A549 (cell line): Measurements from ENCODE around the gene LCAT. TPM values are rescaled to one million over a fixed set of nuclear protein-coding genes. Genes with fewer than 3 reads are reported as not detected.

ENCODE experiments used
- ATAC-seq, 2 experiments: fragments of 200-7000 bp in 1 of 2; fragments of >200 bp in 1 of 2; cut with Nextera tagmentation in 1 of 2; cut with Tn5 transposase in 1 of 2; 3 replicates each; pipeline versions ENCODE4 v1.8.0 to v1.9.1; 2018 to 2020; ENCODE audit warnings: mild to moderate bottlenecking in 1 of 2, moderate library complexity in 1 of 2
- CTCF ChIA-PET: fragments of 300-600 bp; sonication (Branson Sonifier 250); formaldehyde crosslinking; extraction: SDS; loops from one replicate; lab custom pipeline; 2021; ENCODE audit warnings: antibody characterized with exemption, inconsistent platforms; lab: Yijun Ruan, JAX
- POLR2A ChIA-PET: fragments of 350-600 bp; formaldehyde crosslinking; extraction: SDS; loops from one replicate; lab custom pipeline; 2021; ENCODE audit warnings: antibody characterized with exemption, inconsistent platforms; lab: Yijun Ruan, JAX
- DNase-seq, 2 experiments: peaks; one replicate each; pipeline versions ENCODE4 v3.0.0 to v3.0.0-alpha.2; 2011 to 2016; ENCODE audit warnings: low read depth in 1 of 2, low spot score in 1 of 2
- FAIRE-seq: peaks from 2 replicates; lab custom pipeline; 2011; peaks lifted over from hg19 to GRCh38; lab: Jason Lieb, UNC
- H3K27ac ChIP-seq, 2 experiments: fragments of >200 bp; sonication (Bioruptor Twin); formaldehyde crosslinking; 3 replicates each; pipeline ENCODE4 v1.5.1; 2016 to 2017
- H3K4me1 ChIP-seq: fragments of >200 bp; sonication (Bioruptor Twin); formaldehyde crosslinking; 3 replicates; pipeline ENCODE4 v1.6.1; 2016
- H3K4me2 ChIP-seq: fragments of >200 bp; sonication (Bioruptor Twin); formaldehyde crosslinking; 3 replicates; pipeline ENCODE4 v1.6.1; 2016
- H3K4me3 ChIP-seq: fragments of >200 bp; sonication (Bioruptor Twin); formaldehyde crosslinking; 3 replicates; pipeline ENCODE4 v1.5.1; 2016
- H3K9me3 ChIP-seq: fragments of >200 bp; sonication (Bioruptor Twin); formaldehyde crosslinking; 3 replicates; pipeline ENCODE4 v1.6.1; 2016
- CBX2 ChIP-seq: fragments of 200-600 bp; sonication (generic); IDR thresholded peaks from 2 replicates; pipeline ENCODE4 v1.6.1; 2016; ENCODE audit warnings: low read depth, mild to moderate bottlenecking, borderline replicate concordance
- CEBPB ChIP-seq, 2 experiments: fragments of >200 bp in 1 of 2; sonication (Bioruptor Twin) in 1 of 2; formaldehyde crosslinking in 1 of 2; IDR thresholded peaks; 2 replicates each; pipeline ENCODE4 v1.6.1; 2012 to 2016
- EP300 ChIP-seq, 2 experiments: fragments of >200 bp; sonication (Bioruptor Twin); formaldehyde crosslinking; IDR thresholded peaks; 2 replicates in 1 of 2; 3 replicates in 1 of 2; pipeline ENCODE4 v1.6.1; 2016 to 2017
- ESRRA ChIP-seq: fragments of 150-350 bp; IDR thresholded peaks from 2 replicates; pipeline ENCODE4 v1.6.1; 2014; ENCODE audit warnings: mild to moderate bottlenecking, low read length, borderline replicate concordance
- FOSB ChIP-seq: fragments of 250-450 bp; sonication (Bioruptor Pico); IDR thresholded peaks from 2 replicates; pipeline ENCODE4 v1.5.0; 2020; ENCODE audit warnings: mild to moderate bottlenecking, moderate library complexity
- GATA3 ChIP-seq: IDR thresholded peaks from 2 replicates; pipeline ENCODE4 v1.6.1; 2012; ENCODE audit warnings: borderline replicate concordance
- HMGXB4 ChIP-seq: fragments of 250-450 bp; sonication (Bioruptor Pico); IDR thresholded peaks from 2 replicates; pipeline ENCODE4 v1.5.0; 2021; ENCODE audit warnings: mild to moderate bottlenecking, moderate library complexity, borderline replicate concordance
- JUNB ChIP-seq: fragments of >200 bp; sonication (Bioruptor Twin); formaldehyde crosslinking; IDR thresholded peaks from 2 replicates; pipeline ENCODE4 v1.6.1; 2016
- KDM5A ChIP-seq: fragments of 200-600 bp; sonication (generic); IDR thresholded peaks from 2 replicates; pipeline ENCODE4 v1.6.1; 2016; ENCODE audit warnings: antibody characterized with exemption, mild to moderate bottlenecking
- NPAS2 ChIP-seq: fragments of 250-450 bp; sonication (Bioruptor Pico); IDR thresholded peaks from 2 replicates; pipeline ENCODE4 v1.8.0; 2022; ENCODE audit warnings: mild to moderate bottlenecking, moderate library complexity, borderline replicate concordance
- NR3C1 ChIP-seq: fragments of >200 bp; sonication (Bioruptor Twin); formaldehyde crosslinking; IDR thresholded peaks from 3 replicates; pipeline ENCODE4 v1.6.1; 2017
- RARB ChIP-seq: fragments of 250-450 bp; sonication (Bioruptor Pico); IDR thresholded peaks from 2 replicates; pipeline ENCODE4 v1.8.0; 2021; ENCODE audit warnings: mild to moderate bottlenecking, moderate library complexity
- REST ChIP-seq: fragments of 200-600 bp; sonication (generic); IDR thresholded peaks from 2 replicates; pipeline ENCODE4 v1.6.1; 2016; ENCODE audit warnings: antibody characterized with exemption, mild to moderate bottlenecking, moderate library complexity
- RNF2 ChIP-seq: fragments of 200-600 bp; sonication (generic); IDR thresholded peaks from 2 replicates; pipeline ENCODE4 v1.6.1; 2016; ENCODE audit warnings: low read depth, mild to moderate bottlenecking, antibody characterized with exemption, moderate library complexity, borderline replicate concordance
- SREBF2 ChIP-seq: fragments of 450-650 bp; IDR thresholded peaks from 2 replicates; pipeline ENCODE4 v1.6.1; 2014; ENCODE audit warnings: mild to moderate bottlenecking, moderate library complexity
- TFCP2L1 ChIP-seq: fragments of 250-450 bp; sonication (Bioruptor Pico); IDR thresholded peaks from 2 replicates; pipeline ENCODE4 v1.5.0; 2021; ENCODE audit warnings: mild to moderate bottlenecking
- TP53 ChIP-seq: fragments of 250-450 bp; sonication (Bioruptor Pico); IDR thresholded peaks from 2 replicates; pipeline ENCODE4 v1.5.0; 2021; ENCODE audit warnings: mild to moderate bottlenecking, moderate library complexity
- ZSCAN20 ChIP-seq: fragments of 250-450 bp; sonication (Bioruptor Pico); IDR thresholded peaks from 2 replicates; pipeline ENCODE4 v1.8.0; 2022; ENCODE audit warnings: mild to moderate bottlenecking, moderate library complexity
- WGBS: methylation state at CpG from one replicate; pipeline ENCODE4 v1.1.6; 2017; ENCODE audit errors: missing lambda C conversion rate; 5-methylcytosine and 5-hydroxymethylcytosine counted together
- polyA plus RNA-seq, 4 experiments: library from polyadenylated mRNA; depleted of rRNA in 3 of 4; stranded (reverse); fragments of >200 nt; fragmentation: RNase III in 1 of 4; extraction: RNeasy Plus Mini Kit Qiagen cat#74134 plus additional on column Dnase treatment in 1 of 4; gene quantifications; 2 replicates in 3 of 4; 3 replicates in 1 of 4; pipeline ENCODE4 v1.2.3, GENCODE V29; 2011 to 2017
- TF ChIP-seq, protein P1 (sequence below): IDR thresholded peaks from 2 replicates; pipeline ENCODE4 v1.6.1; 2012
- TF ChIP-seq, protein P2 (sequence below): fragments of 450-650 bp; IDR thresholded peaks from 2 replicates; pipeline ENCODE4 v1.6.1; 2014; ENCODE audit warnings: antibody characterized with exemption
- TF ChIP-seq, protein P3 (sequence below): fragments of >200 bp; sonication (Bioruptor Twin); formaldehyde crosslinking; IDR thresholded peaks from 3 replicates; pipeline ENCODE4 v1.5.1; 2016

The LCAT gene
- polyA plus RNA-seq, 2 of the 4 experiments (the other 2 are of a cell fraction), result 1.7 to 8.4 TPM

DNA sequence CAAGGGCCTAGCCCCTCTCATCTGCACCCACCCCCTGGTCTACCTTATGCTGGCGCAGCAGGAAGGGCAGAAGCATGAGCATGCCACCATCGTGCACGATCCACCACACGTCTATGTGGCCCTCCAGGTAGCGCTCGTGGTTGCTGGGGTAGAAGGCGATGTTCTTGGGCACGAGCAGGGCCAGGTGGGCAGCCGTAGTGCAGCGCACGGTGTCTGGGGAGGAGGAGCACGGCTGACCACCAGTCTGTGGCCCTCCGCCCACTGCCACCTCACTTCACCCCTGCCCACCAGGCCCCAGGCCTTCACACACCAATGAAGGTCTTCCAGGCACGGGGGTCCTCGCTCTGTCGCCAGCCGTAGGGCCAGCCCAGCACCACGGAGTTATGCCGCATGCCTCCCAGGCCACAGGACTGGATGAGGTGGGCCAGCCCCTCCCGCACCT, 2.2 kb upstream of the LCAT start (continued):
- TF ChIP-seq NPAS2 (CRISPR knock-in tag) (no peak), ZSCAN20 (CRISPR knock-in tag) (no peak)
- TF ChIP-seq, protein P1, sequence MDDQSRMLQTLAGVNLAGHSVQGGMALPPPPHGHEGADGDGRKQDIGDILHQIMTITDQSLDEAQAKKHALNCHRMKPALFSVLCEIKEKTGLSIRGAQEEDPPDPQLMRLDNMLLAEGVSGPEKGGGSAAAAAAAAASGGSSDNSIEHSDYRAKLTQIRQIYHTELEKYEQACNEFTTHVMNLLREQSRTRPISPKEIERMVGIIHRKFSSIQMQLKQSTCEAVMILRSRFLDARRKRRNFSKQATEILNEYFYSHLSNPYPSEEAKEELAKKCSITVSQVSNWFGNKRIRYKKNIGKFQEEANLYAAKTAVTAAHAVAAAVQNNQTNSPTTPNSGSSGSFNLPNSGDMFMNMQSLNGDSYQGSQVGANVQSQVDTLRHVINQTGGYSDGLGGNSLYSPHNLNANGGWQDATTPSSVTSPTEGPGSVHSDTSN, result no peak

GRCh38 chr16:67945392-67945933, 1.5 kb upstream of the LCAT start:
- ATAC-seq (no peak), DNase-seq (no peak), FAIRE-seq (no peak)
- Histone ChIP-seq H3K4me1 (no peaks in the 10 kb centered on the region), H3K4me2 (no peak overlapping the region), H3K9me3 (no peaks in the 10 kb centered on the region), H3K27ac (no peak overlapping the region), H3K4me3 (no peak overlapping the region)
- CTCF ChIA-PET, result interaction anchor here (6.3 kb wide), 1 partner anchor 10 kb away, joined by 29 read pairs; the partner anchor contains the start of gene PSMB10
- TF ChIP-seq, protein P2, sequence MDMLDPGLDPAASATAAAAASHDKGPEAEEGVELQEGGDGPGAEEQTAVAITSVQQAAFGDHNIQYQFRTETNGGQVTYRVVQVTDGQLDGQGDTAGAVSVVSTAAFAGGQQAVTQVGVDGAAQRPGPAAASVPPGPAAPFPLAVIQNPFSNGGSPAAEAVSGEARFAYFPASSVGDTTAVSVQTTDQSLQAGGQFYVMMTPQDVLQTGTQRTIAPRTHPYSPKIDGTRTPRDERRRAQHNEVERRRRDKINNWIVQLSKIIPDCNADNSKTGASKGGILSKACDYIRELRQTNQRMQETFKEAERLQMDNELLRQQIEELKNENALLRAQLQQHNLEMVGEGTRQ, result no peak
- TF ChIP-seq, protein P3, sequence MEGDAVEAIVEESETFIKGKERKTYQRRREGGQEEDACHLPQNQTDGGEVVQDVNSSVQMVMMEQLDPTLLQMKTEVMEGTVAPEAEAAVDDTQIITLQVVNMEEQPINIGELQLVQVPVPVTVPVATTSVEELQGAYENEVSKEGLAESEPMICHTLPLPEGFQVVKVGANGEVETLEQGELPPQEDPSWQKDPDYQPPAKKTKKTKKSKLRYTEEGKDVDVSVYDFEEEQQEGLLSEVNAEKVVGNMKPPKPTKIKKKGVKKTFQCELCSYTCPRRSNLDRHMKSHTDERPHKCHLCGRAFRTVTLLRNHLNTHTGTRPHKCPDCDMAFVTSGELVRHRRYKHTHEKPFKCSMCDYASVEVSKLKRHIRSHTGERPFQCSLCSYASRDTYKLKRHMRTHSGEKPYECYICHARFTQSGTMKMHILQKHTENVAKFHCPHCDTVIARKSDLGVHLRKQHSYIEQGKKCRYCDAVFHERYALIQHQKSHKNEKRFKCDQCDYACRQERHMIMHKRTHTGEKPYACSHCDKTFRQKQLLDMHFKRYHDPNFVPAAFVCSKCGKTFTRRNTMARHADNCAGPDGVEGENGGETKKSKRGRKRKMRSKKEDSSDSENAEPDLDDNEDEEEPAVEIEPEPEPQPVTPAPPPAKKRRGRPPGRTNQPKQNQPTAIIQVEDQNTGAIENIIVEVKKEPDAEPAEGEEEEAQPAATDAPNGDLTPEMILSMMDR, result no peak
- no peak for TF ChIP-seq CEBPB (IDR thresholded peaks at IDR 0.05)
- no peak for TF ChIP-seq RARB (CRISPR knock-in tag)
- TF ChIP-seq GATA3, result no peak
- no peak for TF ChIP-seq TP53 (CRISPR knock-in tag)
- TF ChIP-seq CBX2, result no peak
- no peak for TF ChIP-seq KDM5A
- TF ChIP-seq, protein P1, result no peak
- TF ChIP-seq EP300 (IDR thresholded peaks at IDR 0.05), result no peak
- no peak for TF ChIP-seq NR3C1
- TF ChIP-seq TFCP2L1 (CRISPR knock-in tag), result no peak
- no peak for TF ChIP-seq FOSB (CRISPR knock-in tag)
- no peak for TF ChIP-seq REST
- no peak for TF ChIP-seq RNF2
- TF ChIP-seq ESRRA, result no peak
- TF ChIP-seq ZSCAN20 (CRISPR knock-in tag), result no peak
- TF ChIP-seq JUNB, result no peak
- TF ChIP-seq HMGXB4 (CRISPR knock-in tag), result no peak
- TF ChIP-seq SREBF2, result no peak
- WGBS, result 93% methylated on average over 24 of the region's 24 CpGs
- POLR2A ChIA-PET, result interaction anchor here (1.4 kb wide), 1 partner anchor 10 kb away, joined by 5 read pairs; no protein-coding TSS in a partner anchor
